Trophoblast cell (in vitro differentiated cells and primary cell): ENCODE results near the gene GADD45B.
"Not testable (repeated sequence)": the region's sequence is repeated elsewhere in the genome, so short reads cannot be mapped to it uniquely, and the experiment has no call there.

ENCODE experiments used
- DNase-seq, 2 donors: peaks; one replicate each; pipeline ENCODE4 v3.0.0-alpha.2; 2016
- H2AFZ ChIP-seq: 2 replicates; pipeline ENCODE4 v1.6.1; 2013; ENCODE audit warnings: low read length, moderate library complexity, mild to moderate bottlenecking; ENCODE audit not compliant: insufficient read depth, poor library complexity
- H2AK5ac ChIP-seq: 2 replicates; pipeline ENCODE4 v1.6.1; 2013; ENCODE audit warnings: mild to moderate bottlenecking, low read length
- H2BK120ac ChIP-seq: 2 replicates; pipeline ENCODE4 v1.6.1; 2013; ENCODE audit warnings: low read length, mild to moderate bottlenecking, moderate library complexity; ENCODE audit not compliant: insufficient read depth, poor library complexity
- H2BK12ac ChIP-seq: 2 replicates; pipeline ENCODE4 v1.6.1; 2013; ENCODE audit warnings: mild to moderate bottlenecking, low read length, moderate library complexity
- H2BK5ac ChIP-seq: 2 replicates; pipeline ENCODE4 v1.6.1; 2013; ENCODE audit warnings: low read length, low read depth, moderate library complexity, mild to moderate bottlenecking; ENCODE audit not compliant: poor library complexity
- H3K14ac ChIP-seq: 2 replicates; pipeline ENCODE4 v1.6.1; 2013; ENCODE audit warnings: mild to moderate bottlenecking, low read length
- H3K18ac ChIP-seq: 2 replicates; pipeline ENCODE4 v1.6.1; 2013; ENCODE audit warnings: mild to moderate bottlenecking, low read length
- H3K23ac ChIP-seq: 2 replicates; pipeline ENCODE4 v1.6.1; 2013; ENCODE audit warnings: low read length
- H3K27ac ChIP-seq: 2 replicates; pipeline ENCODE4 v1.5.1; 2013; ENCODE audit warnings: low read depth, mild to moderate bottlenecking, inconsistent platforms, low read length, moderate library complexity
- H3K27me3 ChIP-seq: 2 replicates; pipeline ENCODE4 v1.6.1; 2013; ENCODE audit warnings: inconsistent platforms, mild to moderate bottlenecking, low read length, moderate library complexity; ENCODE audit not compliant: insufficient read depth
- H3K36me3 ChIP-seq, 2 experiments: 1 replicate in 1 of 2; 2 replicates in 1 of 2; pipeline ENCODE4 v1.6.1; 2013; ENCODE audit warnings: low read length in 2 of 2, mild to moderate bottlenecking in 2 of 2, moderate library complexity in 1 of 2; ENCODE audit not compliant: insufficient read depth in 2 of 2, control insufficient read depth in 1 of 2
- H3K4ac ChIP-seq: 2 replicates; pipeline ENCODE4 v1.6.1; 2013; ENCODE audit warnings: low read depth, mild to moderate bottlenecking, low read length, moderate library complexity
- H3K4me1 ChIP-seq, 2 experiments: 1 replicate in 1 of 2; 2 replicates in 1 of 2; pipeline ENCODE4 v1.6.1; 2013; ENCODE audit warnings: low read length in 2 of 2, mild to moderate bottlenecking in 2 of 2, moderate library complexity in 1 of 2; ENCODE audit not compliant: insufficient read depth in 2 of 2, control insufficient read depth in 1 of 2
- H3K4me2 ChIP-seq: 2 replicates; pipeline ENCODE4 v1.6.1; 2013; ENCODE audit warnings: inconsistent platforms, mild to moderate bottlenecking, low read length, moderate library complexity
- H3K4me3 ChIP-seq: 2 replicates; pipeline ENCODE4 v1.5.1; 2013; ENCODE audit warnings: mild to moderate bottlenecking, low read depth, low read length, inconsistent platforms
- H3K79me1 ChIP-seq: one replicate; pipeline ENCODE4 v1.6.1; 2013; ENCODE audit warnings: low read length
- H3K79me2 ChIP-seq: 2 replicates; pipeline ENCODE4 v1.6.1; 2013; ENCODE audit warnings: low read length, mild to moderate bottlenecking; ENCODE audit not compliant: control insufficient read depth, insufficient read depth, poor library complexity
- H3K9ac ChIP-seq: 2 replicates; pipeline ENCODE4 v1.6.1; 2013; ENCODE audit warnings: mild to moderate bottlenecking, low read length
- H3K9me3 ChIP-seq: 2 replicates; pipeline ENCODE4 v1.6.1; 2013; ENCODE audit warnings: low read depth, mild to moderate bottlenecking, control low read depth, inconsistent platforms, low read length; ENCODE audit not compliant: insufficient read depth
- H4K12ac ChIP-seq: 2 replicates; pipeline ENCODE4 v1.6.1; 2013; ENCODE audit warnings: low read depth, mild to moderate bottlenecking, low read length, moderate library complexity
- H4K8ac ChIP-seq: 2 replicates; pipeline ENCODE4 v1.6.1; 2013; ENCODE audit warnings: low read depth, mild to moderate bottlenecking, low read length, moderate library complexity
- H4K91ac ChIP-seq: one replicate; pipeline ENCODE4 v1.6.1; 2013; ENCODE audit warnings: low read depth, mild to moderate bottlenecking, low read length, moderate library complexity
- WGBS: extraction: QIAGEN DNeasy Blood & Tissue Kit; methylation state at CpG from one replicate; pipeline ENCODE4 v1.1.7; 2013; ENCODE audit warnings: missing lambda C conversion rate; ENCODE audit not compliant: insufficient read length, insufficient coverage; ENCODE audit errors: extremely low coverage; 5-methylcytosine and 5-hydroxymethylcytosine counted together

The GADD45B gene

GRCh38 chr19:2460245-2460644 lies 15.7 kb upstream of the GADD45B start:
- H4K91ac ChIP-seq = no peak overlapping the region

GRCh38 chr19:2461751-2462634 lies 13.9 kb upstream of the GADD45B start:
- Histone ChIP-seq H3K9ac (peak overlapping the region; percentile 65), H3K18ac (peak overlapping the region; percentile 88), H3K14ac (peak overlapping the region; percentile 96), H4K8ac (peak overlapping the region; percentile 95), H3K23ac (no peak overlapping the region), H2AFZ (peak overlapping the region; percentile 92), H2BK5ac (peak overlapping the region; percentile 94), H4K91ac (peak overlapping the region; percentile 96), H2BK12ac (peak overlapping the region; percentile 72), H3K36me3 (no peaks in the 10 kb centered on the region), H2AK5ac (peak overlapping the region; percentile 68), H3K4ac (peak overlapping the region; percentile 83), H3K4me2 (peak overlapping the region; percentile 76), H3K27me3 (no peaks in the 10 kb centered on the region), H4K12ac (peak overlapping the region; percentile 98), H3K27ac (peak overlapping the region; percentile 64), H2BK120ac (peak overlapping the region; percentile 99), H3K79me1 (peaks cover 14% of the 10 kb centered on the region), H3K4me1 (peaks cover 2 to 5% of the 10 kb centered on the region in 2 experiments), H3K9me3 (no peaks in the 10 kb centered on the region), H3K4me3 (peak overlapping the region; percentile 75), H3K79me2 (peaks cover 7% of the 10 kb centered on the region)
- WGBS = no CpG with 5 or more reads among the region's 62 CpGs
- peak in 1 of 2 donors; percentile 53 for DNase-seq

More at GRCh38 chr19:2460245-2460644, 15.7 kb upstream of the GADD45B start:
- Histone ChIP-seq H3K79me1 (peaks cover 26% of the 10 kb centered on the region), H3K4me3 (no peak overlapping the region), H3K9ac (no peak overlapping the region), H3K4me1 (peaks cover 5 to 7% of the 10 kb centered on the region in 2 experiments), H3K27me3 (no peaks in the 10 kb centered on the region), H3K27ac (no peak overlapping the region), H2AFZ (no peak overlapping the region), H3K23ac (no peak overlapping the region), H2BK5ac (no peak overlapping the region), H4K8ac (no peak overlapping the region), H2AK5ac (no peak overlapping the region), H3K36me3 (no peaks in the 10 kb centered on the region), H3K18ac (no peak overlapping the region), H3K4ac (no peak overlapping the region), H4K12ac (no peak overlapping the region), H3K4me2 (no peak overlapping the region), H2BK120ac (no peak overlapping the region), H3K9me3 (no peaks in the 10 kb centered on the region), H3K79me2 (peaks cover 22% of the 10 kb centered on the region), H3K14ac (no peak overlapping the region), H2BK12ac (no peak overlapping the region)
- WGBS = no CpG with 5 or more reads among the region's 1 CpG
- no peak for DNase-seq

GRCh38 chr19:2462635-2463421 lies 13.1 kb upstream of the GADD45B start:
- H3K23ac ChIP-seq = no peak overlapping the region
- H3K18ac ChIP-seq = peak overlapping the region; percentile 84
- peaks cover 12% of the 10 kb centered on the region for H3K79me1 ChIP-seq
- peak overlapping the region; percentile 5 for H2BK12ac ChIP-seq
- H3K14ac ChIP-seq = peak overlapping the region; percentile 87
- no peak overlapping the region for H3K9ac ChIP-seq
- H3K4me3 ChIP-seq = peak overlapping the region; percentile 63
- H3K36me3 ChIP-seq = no peaks in the 10 kb centered on the region
- H2AFZ ChIP-seq = peak overlapping the region; percentile 92
- H4K12ac ChIP-seq = peak overlapping the region; percentile 98
- H3K79me2 ChIP-seq = peaks cover 6% of the 10 kb centered on the region
- no CpG with 5 or more reads among the region's 46 CpGs for WGBS
- peak overlapping the region; percentile 83 for H3K4ac ChIP-seq
- H2BK5ac ChIP-seq = peak overlapping the region; percentile 94
- peak; percentile 53 to 60 for DNase-seq
- H4K8ac ChIP-seq = peak overlapping the region; percentile 95
- H3K4me1 ChIP-seq = peaks cover 0 to 3% of the 10 kb centered on the region in 2 experiments
- no peaks in the 10 kb centered on the region for H3K27me3 ChIP-seq
- peak overlapping the region; percentile 96 for H4K91ac ChIP-seq
- no peaks in the 10 kb centered on the region for H3K9me3 ChIP-seq
- H2BK120ac ChIP-seq = peak overlapping the region; percentile 99
- peak overlapping the region; percentile 64 for H3K27ac ChIP-seq
- H3K4me2 ChIP-seq = peak overlapping the region; percentile 76
- H2AK5ac ChIP-seq = no peak overlapping the region

GRCh38 chr19:2463694-2464093 lies 12.2 kb upstream of the GADD45B start:
- not testable (repeated sequence) for H3K4me2 ChIP-seq, H3K9me3 ChIP-seq, H3K4me1 ChIP-seq, H3K36me3 ChIP-seq, H3K4ac ChIP-seq, H3K27ac ChIP-seq, H2BK5ac ChIP-seq, H3K79me2 ChIP-seq, H2BK12ac ChIP-seq, H4K91ac ChIP-seq, H3K27me3 ChIP-seq, H3K18ac ChIP-seq, H4K12ac ChIP-seq, H2AFZ ChIP-seq, H3K9ac ChIP-seq, H3K4me3 ChIP-seq, H2BK120ac ChIP-seq, H3K14ac ChIP-seq, H4K8ac ChIP-seq, H2AK5ac ChIP-seq, H3K23ac ChIP-seq
- WGBS = no CpG with 5 or more reads among the region's 5 CpGs
- peaks cover 16% of the 10 kb centered on the region for H3K79me1 ChIP-seq
- peak in 1 of 2 donors; percentile 53 for DNase-seq
